CD4-positive, alpha-beta T cell (primary cell): ENCODE results near the gene SHISA7. TPM values are rescaled to one million over a fixed set of nuclear protein-coding genes. Genes with fewer than 3 reads are reported as not detected.

Source experiments
- ATAC-seq: fragments of 200-7000 bp; cut with Tn5 transposase; one replicate; pipeline ENCODE4 v1.10.0; 2022; ENCODE audit warnings: mild to moderate bottlenecking; ENCODE audit not compliant: poor library complexity
- CTCF ChIA-PET: fragments of 350-600 bp; sonication (Branson Sonifier 250); formaldehyde crosslinking; loops from one replicate; lab custom pipeline; 2021; ENCODE audit warnings: antibody characterized with exemption, inconsistent platforms; lab: Charles Lee
- POLR2A ChIA-PET: fragments of 350-600 bp; sonication (Branson Sonifier 250); formaldehyde crosslinking; loops from one replicate; lab custom pipeline; 2021; ENCODE audit warnings: antibody characterized with exemption, inconsistent platforms; lab: Charles Lee
- DNase-seq, 14 experiments: peaks; one replicate each; pipeline ENCODE4 v3.0.0-alpha.2; 2013 to 2020; ENCODE audit warnings: mixed read lengths in 2 of 14
- H3K27ac ChIP-seq, 2 donors: one replicate each; pipeline versions ENCODE4 v1.5.1 to v1.7.0; 2013; ENCODE audit warnings: low read length in 2 of 2, low read depth in 1 of 2, mild to moderate bottlenecking in 1 of 2
- H3K27me3 ChIP-seq, 2 experiments: 1 replicate in 1 of 2; 2 replicates in 1 of 2; pipeline versions ENCODE4 v1.6.1 to v1.7.0; 2013; ENCODE audit warnings: low read length in 2 of 2, control low read depth in 1 of 2, mild to moderate bottlenecking in 1 of 2, moderate library complexity in 1 of 2; ENCODE audit not compliant: insufficient read depth in 2 of 2, control insufficient read depth in 1 of 2
- H3K36me3 ChIP-seq: one replicate; pipeline ENCODE4 v1.6.1; 2013; ENCODE audit warnings: low read length, control low read depth; ENCODE audit not compliant: insufficient read depth
- H3K4me1 ChIP-seq: one replicate; pipeline ENCODE4 v1.6.1; 2013; ENCODE audit warnings: low read length, control low read depth; ENCODE audit not compliant: insufficient read depth
- H3K4me3 ChIP-seq: one replicate; pipeline ENCODE4 v1.5.1; 2013; ENCODE audit warnings: mild to moderate bottlenecking, low read length, moderate library complexity
- H3K9me3 ChIP-seq, 2 experiments: 1 replicate in 1 of 2; 2 replicates in 1 of 2; pipeline versions ENCODE4 v1.6.1 to v1.7.0; 2013; ENCODE audit warnings: low read length in 2 of 2, mild to moderate bottlenecking in 2 of 2, control low read depth in 1 of 2, moderate library complexity in 1 of 2; ENCODE audit not compliant: control insufficient read depth in 1 of 2, insufficient read depth in 1 of 2
- H3K27ac Mint-ChIP-seq: one replicate; pipeline ENCODE4 v1.8.0; 2020; ENCODE audit warnings: mixed read lengths
- H3K27me3 Mint-ChIP-seq: one replicate; pipeline ENCODE4 v1.8.0; 2021; ENCODE audit warnings: mixed read lengths
- H3K36me3 Mint-ChIP-seq: one replicate; pipeline ENCODE4 v1.8.0; 2021; ENCODE audit warnings: low read depth, mixed read lengths
- H3K4me1 Mint-ChIP-seq: one replicate; pipeline ENCODE4 v1.8.0; 2021; ENCODE audit warnings: low read depth, mixed read lengths
- H3K4me3 Mint-ChIP-seq: one replicate; pipeline ENCODE4 v1.8.0; 2020; ENCODE audit warnings: mild to moderate bottlenecking, mixed read lengths
- H3K9me3 Mint-ChIP-seq: one replicate; pipeline ENCODE4 v1.8.0; 2020; ENCODE audit warnings: mixed read lengths
- CTCF ChIP-seq: fragments of 200-600 bp; IDR thresholded peaks from one replicate; pipeline ENCODE4 v1.8.0; 2022; ENCODE audit warnings: antibody characterized with exemption, mild to moderate bottlenecking
- intact Hi-C, 2 experiments: fragments of 100-400 bp; cut with DNase I in 1 of 2; cut with micrococcal nuclease in 1 of 2; formaldehyde crosslinking; loops; one replicate each; pipeline versions ENCODE4 v1.15.1 to v1.9.0; 2023 to 2025; cut with DNase I, micrococcal nuclease
- total RNA-seq, 174 experiments: library from RNA in 2 of 174; stranded (reverse) in 2 of 174; gene quantifications; one replicate each; pipeline ENCODE4 v1.2.3 and lab custom pipeline; 2021 to 2026

SHISA7 gene
- total RNA-seq, 2 experiments from 2014 or later = not detected

GRCh38 chr19:55434356-55434919 is 8.7 kb downstream of the SHISA7 start:
- no peak overlapping the region for H3K27ac Mint-ChIP-seq
- peaks cover 55% of the 10 kb centered on the region for H3K27me3 Mint-ChIP-seq
- H3K4me3 Mint-ChIP-seq = no peak overlapping the region
- no peaks in the 10 kb centered on the region for H3K36me3 Mint-ChIP-seq
- TF ChIP-seq CTCF = no peak
- Histone ChIP-seq H3K9me3 (peaks cover 0 to 38% of the 10 kb centered on the region in 2 experiments), H3K27me3 (peaks cover 60 to 81% of the 10 kb centered on the region in 2 experiments), H3K4me1 (no peaks in the 10 kb centered on the region), H3K36me3 (no peaks in the 10 kb centered on the region), H3K27ac (no peak overlapping the region), H3K4me3 (no peak overlapping the region)
- no peak for ATAC-seq
- POLR2A ChIA-PET = no interaction called here
- CTCF ChIA-PET = no interaction called here
- no peaks in the 10 kb centered on the region for H3K9me3 Mint-ChIP-seq
- intact Hi-C loops = no loop called here
- DNase-seq = no peak
- H3K4me1 Mint-ChIP-seq = no peaks in the 10 kb centered on the region

- Histone ChIP-seq H3K4me3 (no peak overlapping the region), H3K27me3 (peaks cover 50 to 77% of the 10 kb centered on the region in 2 experiments), H3K36me3 (no peaks in the 10 kb centered on the region), H3K4me1 (no peaks in the 10 kb centered on the region), H3K27ac (no peak overlapping the region), H3K9me3 (peaks cover 0 to 29% of the 10 kb centered on the region in 2 experiments)
- intact Hi-C loops = no loop called here
- ChIA-PET POLR2A (no interaction called here), CTCF (no interaction called here)
- TF ChIP-seq CTCF = no peak
- Mint-ChIP-seq H3K36me3 (no peaks in the 10 kb centered on the region), H3K9me3 (no peaks in the 10 kb centered on the region), H3K4me3 (no peak overlapping the region), H3K4me1 (no peaks in the 10 kb centered on the region), H3K27ac (no peak overlapping the region), H3K27me3 (peaks cover 55% of the 10 kb centered on the region)
- no peak for DNase-seq
- ATAC-seq = no peak
Observed at GRCh38 chr19:55433292-55433691, 9.8 kb downstream of the SHISA7 start.

- Histone ChIP-seq H3K27me3 (peaks cover 47 to 68% of the 10 kb centered on the region in 2 experiments), H3K9me3 (peaks cover 0 to 20% of the 10 kb centered on the region in 2 experiments), H3K4me3 (no peak overlapping the region), H3K36me3 (no peaks in the 10 kb centered on the region), H3K4me1 (no peaks in the 10 kb centered on the region), H3K27ac (no peak overlapping the region)
- intact Hi-C loops = no loop called here
- Mint-ChIP-seq H3K27ac (no peak overlapping the region), H3K9me3 (no peaks in the 10 kb centered on the region), H3K4me3 (no peak overlapping the region), H3K36me3 (no peaks in the 10 kb centered on the region), H3K27me3 (peaks cover 50% of the 10 kb centered on the region), H3K4me1 (no peaks in the 10 kb centered on the region)
- ChIA-PET POLR2A (no interaction called here), CTCF (no interaction called here)
- DNase-seq (no peak), ATAC-seq (no peak)
- TF ChIP-seq CTCF = no peak
Observed at GRCh38 chr19:55432241-55432959, 10.7 kb downstream of the SHISA7 start.
